Activated CD8-positive, alpha-beta memory T cell treated with anti-CD3 and anti-CD28 coated beads for 48 hours (primary cell): ENCODE measurements around the gene MRPL38.
A peak's percentile ranks its signal among the peaks of the same experiment; 100 is the strongest.
"Not testable (repeated sequence)": the region's sequence is repeated elsewhere in the genome, so short reads cannot be mapped to it uniquely, and the experiment has no call there.

Experiments used
- DNase-seq, 3 experiments: peaks; one replicate each; pipeline ENCODE4 v3.0.0-alpha.2; 2020; ENCODE audit warnings: low read depth in 2 of 3, low spot score in 2 of 3

Gene MRPL38

GRCh38 chr17:75876938-75877751 lies 27.5 kb downstream of the MRPL38 start:
- no peak for DNase-seq

- peak in 1 of 3 experiments; percentile 41 for DNase-seq
These were observed 28.3 kb downstream of the MRPL38 start for GRCh38 chr17:75876190-75876937.

GRCh38 chr17:75875940-75876189 lies 28.8 kb downstream of the MRPL38 start:
- DNase-seq, result no peak

GRCh38 chr17:75875182-75875939 lies 29.3 kb downstream of the MRPL38 start:
- DNase-seq, result no peak

- DNase-seq, result no peak
These were observed 30.1 kb downstream of the MRPL38 start for GRCh38 chr17:75874323-75875181.

- DNase-seq, result no peak
These were observed 30.9 kb downstream of the MRPL38 start for GRCh38 chr17:75873587-75874322.

GRCh38 chr17:75872434-75873351 lies 32.0 kb downstream of the MRPL38 start:
- no peak for DNase-seq

GRCh38 chr17:75870228-75870627 lies 34.5 kb downstream of the MRPL38 start:
- not testable (repeated sequence) for DNase-seq

- no peak for DNase-seq
These were observed 35.2 kb downstream of the MRPL38 start for GRCh38 chr17:75869282-75870141.

- not testable (repeated sequence) for DNase-seq
These were observed 35.9 kb downstream of the MRPL38 start for GRCh38 chr17:75868730-75869281.

GRCh38 chr17:75865404-75866188 lies 39.1 kb downstream of the MRPL38 start:
- DNase-seq, result not testable (repeated sequence)

GRCh38 chr17:75864887-75865286 lies 39.8 kb downstream of the MRPL38 start:
- not testable (repeated sequence) for DNase-seq

GRCh38 chr17:75864448-75864871 lies 40.2 kb downstream of the MRPL38 start:
- peak in 1 of 3 experiments; percentile 14 for DNase-seq

- DNase-seq, result no peak
These were observed 42.8 kb downstream of the MRPL38 start for GRCh38 chr17:75861927-75862317.

GRCh38 chr17:75859358-75859757 lies 45.3 kb downstream of the MRPL38 start:
- not testable (repeated sequence) for DNase-seq

- DNase-seq, result peak in 1 of 3 experiments; percentile 42
These were observed 48.5 kb downstream of the MRPL38 start for GRCh38 chr17:75856062-75856756.
